ENCODE measurements around the gene CREG1.

DNA sequence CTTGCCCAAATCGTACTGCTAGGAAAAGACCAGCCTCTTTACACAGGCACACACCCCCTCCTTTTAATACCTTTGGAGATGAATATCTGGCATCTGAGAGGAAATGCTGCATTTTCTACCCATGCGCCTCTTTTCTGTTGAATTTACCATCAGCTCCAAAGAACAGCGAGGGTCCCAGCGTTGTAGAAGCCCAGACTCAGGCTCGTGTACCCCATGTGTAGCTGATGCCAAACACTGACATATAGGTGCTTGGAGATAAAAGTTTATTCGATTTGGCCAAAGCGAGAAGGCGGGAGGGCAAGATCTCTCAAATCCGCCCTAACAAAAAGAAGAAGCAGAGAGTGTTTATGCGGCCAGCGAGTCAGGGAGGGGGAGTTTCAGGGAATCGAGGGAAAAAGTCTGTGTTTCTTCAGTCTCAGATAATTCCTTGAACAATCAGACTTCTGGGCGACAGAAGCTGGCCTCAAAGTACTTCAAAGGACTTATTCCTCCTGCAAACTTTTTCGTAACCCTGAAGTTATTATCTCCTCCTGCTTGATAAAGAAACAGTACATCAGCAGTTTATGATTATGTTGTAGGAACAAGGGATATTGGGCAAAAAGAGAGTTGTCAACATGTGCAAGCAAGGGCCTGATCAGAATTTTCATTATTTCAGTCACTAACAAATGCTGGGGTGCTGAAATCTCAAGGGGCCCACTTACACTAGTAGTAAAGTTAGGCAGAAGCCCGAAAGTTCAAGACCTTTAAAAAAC lies 642 bp upstream of the CREG1 start:
- TF ChIP-seq, protein P1, sequence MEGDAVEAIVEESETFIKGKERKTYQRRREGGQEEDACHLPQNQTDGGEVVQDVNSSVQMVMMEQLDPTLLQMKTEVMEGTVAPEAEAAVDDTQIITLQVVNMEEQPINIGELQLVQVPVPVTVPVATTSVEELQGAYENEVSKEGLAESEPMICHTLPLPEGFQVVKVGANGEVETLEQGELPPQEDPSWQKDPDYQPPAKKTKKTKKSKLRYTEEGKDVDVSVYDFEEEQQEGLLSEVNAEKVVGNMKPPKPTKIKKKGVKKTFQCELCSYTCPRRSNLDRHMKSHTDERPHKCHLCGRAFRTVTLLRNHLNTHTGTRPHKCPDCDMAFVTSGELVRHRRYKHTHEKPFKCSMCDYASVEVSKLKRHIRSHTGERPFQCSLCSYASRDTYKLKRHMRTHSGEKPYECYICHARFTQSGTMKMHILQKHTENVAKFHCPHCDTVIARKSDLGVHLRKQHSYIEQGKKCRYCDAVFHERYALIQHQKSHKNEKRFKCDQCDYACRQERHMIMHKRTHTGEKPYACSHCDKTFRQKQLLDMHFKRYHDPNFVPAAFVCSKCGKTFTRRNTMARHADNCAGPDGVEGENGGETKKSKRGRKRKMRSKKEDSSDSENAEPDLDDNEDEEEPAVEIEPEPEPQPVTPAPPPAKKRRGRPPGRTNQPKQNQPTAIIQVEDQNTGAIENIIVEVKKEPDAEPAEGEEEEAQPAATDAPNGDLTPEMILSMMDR (IDR thresholded peaks at IDR 0.05; ENCODE audit: low read depth, low read length, poor library complexity, severe bottlenecking), result no peak
- no peak for TF ChIP-seq EZH2phosphoT487 (IDR thresholded peaks at IDR 0.05; ENCODE audit: borderline replicate concordance, low read length)
